Kidney epithelial cell (primary cell): ENCODE measurements around the gene SEC62. TPM values are rescaled to one million over a fixed set of nuclear protein-coding genes. Genes with fewer than 3 reads are reported as not detected.

ENCODE experiments used
- total RNA-seq: library from RNA; depleted of rRNA; stranded (reverse); fragments of >200 nt; gene quantifications from 2 replicates; pipeline ENCODE4 v1.2.3, GENCODE V29; 2015

SEC62 gene
- total RNA-seq, 1 donor from 2014 or later, result 31.1 TPM

Other genes with a start within 250 kb of the SEC62 start
- 246 and 351 TPM in 2 replicates for gene TERC, start 201.7 kb upstream of the SEC62 start, total RNA-seq
- 3.8 and 4.0 TPM in 2 replicates for gene ACTRT3, start 197.2 kb upstream of the SEC62 start, total RNA-seq
- gene MYNN, start 193.4 kb upstream of the SEC62 start, total RNA-seq, result 14.8 and 17.3 TPM in 2 replicates
- gene LRRIQ4, start 153.9 kb upstream of the SEC62 start, total RNA-seq, result 0.04 and 0.41 TPM in 2 replicates
- 4.1 and 6.0 TPM in 2 replicates for gene LRRC34, start 153.9 kb upstream of the SEC62 start, total RNA-seq
- gene LRRC31, start 96.9 kb upstream of the SEC62 start, total RNA-seq, result not detected in 2 replicates
- not detected in 2 replicates for gene SAMD7, start 55.2 kb upstream of the SEC62 start, total RNA-seq
- gene GPR160, start 71.2 kb downstream of the SEC62 start, total RNA-seq, result 13.2 and 14.2 TPM in 2 replicates
- gene PHC3, start 214.9 kb downstream of the SEC62 start, total RNA-seq, result 22.4 and 33.1 TPM in 2 replicates